HG03135 (cell line): ENCODE data around the gene SLC7A9.
"Not testable (repeated sequence)": the region's sequence is repeated elsewhere in the genome, so short reads cannot be mapped to it uniquely, and the experiment has no call there.

Experiments
- ATAC-seq: cut with Tn5 transposase; IDR thresholded peaks from one replicate; pipeline ENCODE4 v1.9.1; 2021; ENCODE audit warnings: mild to moderate bottlenecking, moderate library complexity; ENCODE audit not compliant: unreplicated experiment

The SLC7A9 gene

GRCh38 chr19:32865326-32865725 lies 4.2 kb downstream of the SLC7A9 start:
- ATAC-seq = no peak

DNA sequence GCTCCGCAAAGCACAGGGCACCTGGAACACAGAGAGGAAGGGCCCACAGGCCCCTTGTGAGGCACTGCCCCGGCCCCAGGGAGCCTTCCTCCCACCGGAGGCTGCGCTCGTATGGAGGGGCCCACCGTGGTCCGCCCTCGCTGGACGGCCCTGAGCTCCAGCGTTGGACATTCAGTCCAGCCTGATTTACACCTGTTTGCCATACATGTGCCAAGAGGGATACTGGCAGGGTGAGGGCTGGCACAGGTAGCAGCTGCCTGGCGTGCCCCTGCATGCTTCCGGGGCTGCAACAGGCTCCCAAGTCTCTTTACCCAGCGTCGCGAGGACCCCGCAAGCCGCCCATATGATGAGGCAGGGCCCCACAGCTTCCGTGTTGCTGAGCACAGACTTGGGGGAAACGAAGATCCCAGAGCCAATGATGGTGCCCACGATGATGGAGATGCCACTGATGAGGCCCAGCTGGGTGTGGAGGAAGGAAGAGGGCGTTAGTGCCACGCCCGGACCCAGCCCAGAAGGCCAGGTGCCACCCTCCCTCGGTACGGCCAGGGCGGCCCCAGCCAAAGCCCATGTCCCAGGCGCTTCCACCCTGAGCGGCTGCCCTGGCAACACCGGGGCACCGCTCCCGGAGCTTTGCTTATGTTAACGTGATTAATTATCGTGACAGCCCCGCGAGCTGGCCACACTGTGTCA lies 5.1 kb downstream of the SLC7A9 start:
- no peak for ATAC-seq

DNA sequence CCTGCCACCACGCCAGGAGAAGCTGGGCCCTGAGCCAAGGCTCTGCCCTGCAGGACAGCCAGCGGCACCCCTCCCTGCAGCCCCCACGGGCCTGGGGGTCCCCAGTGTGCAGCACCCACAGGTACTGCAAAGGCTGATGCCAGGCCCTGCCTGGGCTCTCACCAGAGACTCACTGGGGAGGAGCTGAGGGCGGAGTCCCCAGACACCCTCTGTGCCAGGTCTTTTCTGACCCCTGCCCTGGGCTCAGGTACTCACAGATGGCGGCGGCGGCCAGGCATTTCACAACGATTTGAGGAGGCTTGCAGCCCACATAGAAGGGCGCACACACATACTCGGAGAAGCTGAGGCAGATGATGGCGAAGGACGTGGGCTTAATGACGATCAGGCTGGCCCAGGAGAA lies 5.7 kb downstream of the SLC7A9 start:
- ATAC-seq = no peak

DNA sequence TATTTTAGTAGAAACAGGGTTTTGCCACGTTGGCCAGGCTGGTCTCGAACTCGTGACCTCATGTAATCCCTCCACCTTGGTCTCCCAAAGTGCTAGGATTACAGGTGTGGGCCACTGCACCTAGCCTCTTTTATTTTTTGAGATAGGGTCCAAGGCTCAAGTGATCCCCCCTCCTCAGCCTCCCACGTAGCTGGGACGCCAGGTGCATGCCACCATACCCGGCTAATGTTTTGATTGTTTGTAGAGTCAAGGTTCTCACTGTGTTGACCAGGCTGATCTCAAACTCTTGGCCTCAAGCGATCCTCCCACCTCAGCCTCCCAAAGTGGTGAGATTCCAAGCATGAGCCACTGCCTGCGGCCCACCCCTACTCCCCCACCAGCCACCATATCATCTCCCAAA lies 6.3 kb downstream of the SLC7A9 start:
- ATAC-seq = no peak

GRCh38 chr19:32862741-32863140 lies 6.8 kb downstream of the SLC7A9 start:
- ATAC-seq = no peak

DNA sequence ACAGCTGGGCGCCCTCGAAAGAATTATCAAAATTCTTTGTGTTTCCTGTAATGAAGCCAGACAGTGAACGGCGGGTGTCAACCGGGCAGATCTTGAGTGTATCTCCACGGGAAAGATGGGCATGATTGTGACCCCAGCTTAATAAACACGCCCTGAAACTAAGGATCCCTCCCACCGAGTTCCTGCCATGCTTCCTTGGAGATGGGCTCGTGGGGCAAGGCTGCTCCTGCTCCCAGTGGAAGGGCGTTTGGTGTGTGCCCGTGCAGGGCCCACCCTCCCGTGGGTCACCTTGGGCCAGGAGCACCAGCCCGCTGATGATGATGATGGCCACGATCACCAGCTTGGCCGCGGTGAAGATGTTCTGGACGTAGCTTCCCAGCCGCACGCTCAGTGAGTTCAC lies 7.4 kb downstream of the SLC7A9 start:
- ATAC-seq = no peak

- ATAC-seq = no peak
These were observed 8.0 kb downstream of the SLC7A9 start for GRCh38 chr19:32861596-32861995.

DNA sequence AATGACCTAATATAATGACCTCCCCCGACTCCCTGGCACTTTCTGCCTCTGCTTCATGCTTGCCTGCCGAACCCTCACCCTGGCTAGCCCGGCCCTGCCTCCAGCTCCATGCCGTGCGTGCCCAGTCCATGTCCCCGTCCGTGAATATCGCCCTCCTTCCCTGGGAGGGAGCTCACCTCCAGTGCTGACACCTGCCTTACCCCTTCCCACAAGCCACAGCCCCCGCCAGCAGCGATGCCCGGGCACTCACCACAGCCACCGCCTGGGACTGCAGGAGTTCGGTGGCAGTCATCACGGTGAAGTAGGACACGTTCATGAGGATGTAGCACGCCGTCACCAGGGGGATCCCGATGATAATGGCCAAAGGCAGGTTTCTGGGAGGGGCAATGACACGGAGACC lies 10.0 kb downstream of the SLC7A9 start:
- no peak for ATAC-seq

GRCh38 chr19:32858559-32858958 lies 11.0 kb downstream of the SLC7A9 start:
- no peak for ATAC-seq

DNA sequence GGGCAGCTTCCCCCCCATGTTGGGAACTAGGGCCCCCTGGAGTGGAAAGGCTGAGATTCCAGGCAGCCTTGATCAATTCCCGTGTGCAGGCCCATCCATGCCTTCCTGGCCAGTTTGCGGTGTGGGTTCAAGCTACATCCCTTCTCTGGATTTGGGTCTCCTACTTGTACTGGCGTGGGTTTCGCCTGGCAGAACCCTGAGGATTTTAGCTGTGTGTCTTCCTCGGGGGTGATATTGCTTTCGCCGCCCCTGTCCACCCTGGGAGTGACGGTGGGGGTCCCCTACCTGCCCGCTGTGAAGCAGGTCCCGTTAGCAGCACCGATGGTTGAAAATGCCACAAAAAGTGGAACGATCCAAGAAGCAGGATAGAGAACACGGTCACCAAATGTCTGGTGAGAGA lies 11.4 kb downstream of the SLC7A9 start:
- no peak for ATAC-seq

DNA sequence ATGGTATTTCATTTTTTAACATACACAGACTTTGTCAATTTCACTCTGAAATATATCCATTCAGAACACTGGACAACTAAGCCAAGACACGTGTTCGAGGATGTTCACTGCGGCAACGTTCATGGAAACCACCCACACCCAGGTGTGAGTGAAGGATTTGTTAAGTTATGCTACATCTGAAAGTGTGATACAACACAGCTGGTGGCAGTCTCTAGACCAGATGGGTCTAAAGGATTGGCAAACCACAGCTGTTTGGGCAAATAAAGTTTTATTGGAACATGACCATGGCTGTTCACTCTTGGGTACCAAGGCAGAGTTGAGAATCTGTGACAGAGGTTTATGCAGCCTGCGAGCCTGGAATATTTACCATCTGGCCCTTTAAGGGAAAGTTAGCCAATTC lies 12.0 kb downstream of the SLC7A9 start:
- ATAC-seq = no peak

DNA sequence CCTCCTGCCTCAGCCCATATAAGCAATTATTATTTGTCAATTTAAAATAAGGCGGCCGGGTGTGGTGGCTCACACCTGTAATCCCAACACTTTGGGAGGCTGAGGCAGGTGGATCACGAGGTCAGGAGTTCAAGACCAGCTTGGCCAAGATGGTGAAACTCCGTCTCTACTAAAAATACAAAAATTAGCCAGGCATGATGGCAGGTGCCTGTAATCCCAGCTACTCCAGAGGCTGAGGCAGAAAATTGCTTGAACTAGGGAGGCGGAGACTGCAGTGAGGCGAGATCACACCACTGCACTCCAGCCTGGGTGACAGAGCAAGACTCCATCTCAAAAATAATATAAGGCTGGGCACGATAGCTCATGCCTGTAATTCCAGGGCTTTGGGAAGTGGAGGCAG lies 12.7 kb downstream of the SLC7A9 start:
- ATAC-seq = not testable (repeated sequence)

GRCh38 chr19:32852216-32852615 lies 17.4 kb downstream of the SLC7A9 start:
- no peak for ATAC-seq

DNA sequence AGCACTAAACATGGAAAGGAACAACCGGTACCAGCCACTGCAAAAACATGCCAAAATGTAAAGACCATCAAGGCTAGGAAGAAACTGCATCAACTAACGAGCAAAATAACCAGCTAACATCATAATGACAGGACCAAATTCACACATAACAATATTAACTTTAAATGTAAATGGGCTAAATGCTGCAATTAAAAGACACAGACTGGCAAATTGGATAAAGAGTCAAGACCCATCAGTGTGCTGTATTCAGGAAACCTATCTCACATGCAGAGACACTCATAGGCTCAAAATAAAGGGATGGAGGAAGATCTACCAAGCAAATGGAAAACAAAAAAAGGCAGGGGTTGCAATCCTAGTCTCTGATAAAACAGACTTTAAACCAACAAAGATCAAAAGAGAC lies 21.5 kb downstream of the SLC7A9 start:
- ATAC-seq = not testable (repeated sequence)

GRCh38 chr19:32843716-32844245 lies 25.8 kb downstream of the SLC7A9 start:
- no peak for ATAC-seq

DNA sequence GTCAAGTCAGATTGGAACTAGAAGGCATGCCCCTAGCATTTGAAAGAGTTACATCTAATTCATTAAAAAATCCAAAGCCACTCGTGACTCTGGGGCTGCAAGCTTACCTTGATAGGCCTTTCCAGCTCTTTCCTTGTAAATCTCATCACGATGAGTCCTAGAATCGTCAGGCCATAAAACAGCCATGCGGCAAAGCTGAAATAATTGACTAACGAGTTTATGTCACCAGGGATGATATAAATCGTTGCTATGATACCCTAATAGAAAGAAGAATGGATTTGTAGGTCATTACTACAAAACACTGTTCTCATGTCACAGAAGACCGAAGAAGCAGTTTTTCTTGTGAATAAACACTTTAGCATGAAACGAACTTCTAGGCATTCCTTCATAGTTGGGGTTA lies 27.5 kb downstream of the SLC7A9 start:
- no peak for ATAC-seq

DNA sequence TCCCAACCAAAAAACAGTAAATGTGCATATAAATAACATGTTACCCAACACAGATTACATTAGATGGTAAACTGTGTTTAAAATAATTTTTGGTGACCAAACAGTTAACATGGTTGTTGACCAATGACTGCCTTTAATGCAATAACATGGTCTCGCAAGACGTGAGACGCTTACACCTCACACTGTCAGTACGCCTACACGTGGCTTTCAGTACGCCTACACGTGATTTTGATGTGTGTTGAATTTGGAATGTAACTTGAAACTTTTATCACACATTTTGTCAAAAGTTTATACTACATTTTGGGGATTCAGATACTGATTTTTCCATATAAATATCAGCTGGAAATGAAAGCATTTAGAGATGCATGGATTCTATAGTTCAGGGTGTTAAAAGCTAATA lies 32.0 kb downstream of the SLC7A9 start:
- ATAC-seq = no peak

- not testable (repeated sequence) for ATAC-seq
These were observed 36.2 kb downstream of the SLC7A9 start for GRCh38 chr19:32833388-32833787.

- not testable (repeated sequence) for ATAC-seq
These were observed 36.7 kb downstream of the SLC7A9 start for GRCh38 chr19:32832825-32833224.

DNA sequence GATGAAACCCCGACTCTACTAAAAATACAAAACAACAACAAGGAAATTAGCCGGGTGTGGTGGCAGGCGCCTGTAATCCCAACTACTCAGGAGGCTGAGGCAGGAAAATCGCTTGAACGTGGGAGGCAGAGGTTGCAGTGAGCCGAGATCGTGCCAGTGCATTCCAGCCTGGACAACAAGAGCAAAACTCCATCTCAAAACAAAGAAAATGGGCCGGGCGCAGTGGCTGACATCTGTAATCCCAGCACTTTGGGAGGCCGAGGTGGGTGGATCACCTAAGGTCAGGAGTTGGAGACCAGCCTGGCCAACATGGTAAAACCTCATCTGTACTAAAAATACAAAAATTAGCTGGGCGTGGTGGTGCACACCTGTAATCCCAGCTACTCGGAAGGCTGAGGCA lies 37.5 kb downstream of the SLC7A9 start:
- not testable (repeated sequence) for ATAC-seq

DNA sequence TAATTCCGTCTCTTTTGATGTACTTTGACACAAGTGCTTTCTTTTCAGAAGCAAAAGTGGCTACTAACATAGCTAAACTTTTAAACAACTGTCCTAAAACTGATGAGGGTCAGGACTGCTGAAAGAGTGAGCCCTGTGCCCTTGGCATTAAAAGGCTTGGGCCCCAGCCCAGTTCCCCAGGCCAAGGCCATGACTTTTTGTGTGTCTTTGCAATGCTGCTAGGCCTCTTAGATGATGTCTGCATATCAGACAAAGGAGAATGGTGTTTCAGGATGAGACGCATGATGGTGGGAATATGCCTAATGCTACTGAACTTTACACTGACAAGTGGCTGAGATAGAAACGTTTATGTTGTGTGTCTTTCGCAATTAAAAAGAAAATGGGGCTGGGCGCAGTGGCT lies 38.0 kb downstream of the SLC7A9 start:
- ATAC-seq = no peak

- no peak for ATAC-seq
These were observed 39.1 kb downstream of the SLC7A9 start for GRCh38 chr19:32830231-32831014.
